GM23338 (cell line): Measurements from ENCODE around the gene MET. TPM values are rescaled to one million over a fixed set of nuclear protein-coding genes. Genes with fewer than 3 reads are reported as not detected.

Experiments used
- polyA plus RNA-seq: library from polyadenylated mRNA; unstranded; fragments of >200 nt; fragmentation: Nextera tagmentation; extraction: Ambion mirVana; gene quantifications from 2 replicates; pipeline ENCODE4 v1.2.1, GENCODE V29; 2016
- total RNA-seq: library from RNA; depleted of rRNA; stranded (reverse); fragments of >200 nt; shearing (Covaris generic); gene quantifications from 2 replicates; pipeline ENCODE4 v1.2.3, GENCODE V29; 2014; rRNA removed

Gene MET
- total and polyA plus RNA-seq, 2 experiments from 2014 or later, result 4.8 to 23.1 TPM

Other genes with a start within 250 kb of the MET start
- 3.5 and 6.6 TPM in 2 replicates for gene CAV2, start 172.5 kb upstream of the MET start, total RNA-seq
- 4.2 and 5.4 TPM in 2 replicates for gene CAV2, start 172.5 kb upstream of the MET start, polyA plus RNA-seq
- gene CAV1, start 147.2 kb upstream of the MET start, total RNA-seq, result 16.0 and 22.5 TPM in 2 replicates
- 16.0 and 21.1 TPM in 2 replicates for gene CAV1, start 147.2 kb upstream of the MET start, polyA plus RNA-seq
- 106 and 141 TPM in 2 replicates for gene CAPZA2, start 190.4 kb downstream of the MET start, total RNA-seq
- gene CAPZA2, start 190.4 kb downstream of the MET start, polyA plus RNA-seq, result 49.1 and 49.9 TPM in 2 replicates